B cell (primary cell): ENCODE data around the gene TSPAN31. TPM values are rescaled to one million over a fixed set of nuclear protein-coding genes. Genes with fewer than 3 reads are reported as not detected.
"Not testable (repeated sequence)": the region's sequence is repeated elsewhere in the genome, so short reads cannot be mapped to it uniquely, and the experiment has no call there.

Source experiments
- ATAC-seq: fragments of 200-7000 bp; cut with Tn5 transposase; one replicate; pipeline ENCODE4 v1.10.0; 2021; ENCODE audit warnings: low read depth, mild to moderate bottlenecking, moderate number of reproducible peaks, moderate library complexity
- CTCF ChIA-PET: fragments of 350-600 bp; sonication (Branson Sonifier 250); formaldehyde crosslinking; loops from one replicate; lab custom pipeline; 2021; ENCODE audit warnings: antibody characterized with exemption, inconsistent platforms; lab: Charles Lee
- POLR2A ChIA-PET: fragments of 350-600 bp; sonication (Branson Sonifier 250); formaldehyde crosslinking; loops from one replicate; lab custom pipeline; 2021; ENCODE audit warnings: antibody characterized with exemption; lab: Charles Lee
- DNase-seq: peaks from one replicate; pipeline ENCODE4 v3.0.0; 2013
- H2AFZ ChIP-seq: 2 replicates; pipeline ENCODE4 v1.6.1; 2012; ENCODE audit warnings: mild to moderate bottlenecking, low read depth, low read length; ENCODE audit not compliant: insufficient read depth, poor library complexity, severe bottlenecking
- H3K27ac ChIP-seq, 2 donors: 1 replicate in 1 of 2; 2 replicates in 1 of 2; pipeline ENCODE4 v1.5.1; 2012 to 2013; ENCODE audit warnings: low read length in 2 of 2, mild to moderate bottlenecking in 2 of 2, moderate library complexity in 1 of 2
- H3K27me3 ChIP-seq, 4 experiments: fragments of 200-600 bp in 1 of 4; sonication (generic) in 1 of 4; replicated peaks in 1 of 4; 1 replicate in 2 of 4; 2 replicates in 2 of 4; pipeline versions ENCODE4 v1.6.1 to v1.7.0; 2013 to 2016; ENCODE audit warnings: low read length in 3 of 4, mild to moderate bottlenecking in 2 of 4, mixed read lengths in 1 of 4, moderate library complexity in 1 of 4; ENCODE audit not compliant: insufficient read depth in 4 of 4, control insufficient read depth in 3 of 4; ENCODE audit errors: control extremely low read depth in 1 of 4
- H3K36me3 ChIP-seq, 2 experiments: replicated peaks in 1 of 2; 1 replicate in 1 of 2; 2 replicates in 1 of 2; pipeline versions ENCODE4 v1.6.1 to v1.7.1; 2013; ENCODE audit warnings: low read length in 1 of 2; ENCODE audit not compliant: insufficient read depth in 2 of 2, control insufficient read depth in 1 of 2; ENCODE audit errors: control extremely low read depth in 1 of 2, extremely low read depth in 1 of 2
- H3K4me1 ChIP-seq, 2 donors: fragments of 200-600 bp in 1 of 2; sonication (generic) in 1 of 2; 1 replicate in 1 of 2; 2 replicates in 1 of 2; pipeline versions ENCODE4 v1.5.1 to v1.6.1; 2013 to 2017; ENCODE audit warnings: low read length in 2 of 2; ENCODE audit not compliant: control insufficient read depth in 2 of 2, insufficient read depth in 2 of 2
- H3K4me2 ChIP-seq: replicated peaks from 2 replicates; pipeline ENCODE3; 2012; ENCODE audit warnings: mild to moderate bottlenecking, low read depth, low read length; ENCODE audit not compliant: poor library complexity, severe bottlenecking
- H3K4me3 ChIP-seq, 5 experiments: fragments of 200-600 bp in 1 of 5; sonication (generic) in 1 of 5; 1 replicate in 3 of 5; 2 replicates in 2 of 5; pipeline versions ENCODE4 v1.5.1 to v1.7.0; 2011 to 2016; ENCODE audit warnings: low read length in 4 of 5, mild to moderate bottlenecking in 4 of 5, low read depth in 2 of 5, control low read depth in 1 of 5, moderate library complexity in 1 of 5; ENCODE audit not compliant: insufficient read depth in 1 of 5; ENCODE audit errors: control extremely low read depth in 1 of 5, extremely low read depth in 1 of 5
- H3K79me2 ChIP-seq: fragments of 200-600 bp; sonication (generic); one replicate; pipeline ENCODE4 v1.6.0; 2016; ENCODE audit warnings: low read length; ENCODE audit not compliant: control insufficient read depth, insufficient read depth
- H3K9ac ChIP-seq: fragments of 200-600 bp; sonication (generic); 2 replicates; pipeline ENCODE4 v1.6.1; 2017; ENCODE audit warnings: mild to moderate bottlenecking, low read length, moderate library complexity
- H3K9me3 ChIP-seq, 3 donors: one replicate each; pipeline versions ENCODE4 v1.6.1 to v1.7.1; 2013; ENCODE audit warnings: low read length in 2 of 3; ENCODE audit not compliant: control insufficient read depth in 2 of 3, insufficient read depth in 1 of 3; ENCODE audit errors: control extremely low read depth in 1 of 3
- H4K20me1 ChIP-seq: 2 replicates; pipeline ENCODE4 v1.6.0; 2012; ENCODE audit warnings: mild to moderate bottlenecking, low read length; ENCODE audit not compliant: insufficient read depth, control insufficient read depth, poor library complexity, severe bottlenecking
- H3K27ac Mint-ChIP-seq: one replicate; pipeline ENCODE4 v1.8.0; 2021; ENCODE audit warnings: mixed read lengths
- H3K27me3 Mint-ChIP-seq: one replicate; pipeline ENCODE4 v1.8.0; 2021; ENCODE audit warnings: mixed read lengths
- H3K4me1 Mint-ChIP-seq: one replicate; pipeline ENCODE4 v1.8.0; 2021; ENCODE audit warnings: mixed read lengths
- H3K4me3 Mint-ChIP-seq: one replicate; pipeline ENCODE4 v1.8.0; 2021; ENCODE audit warnings: mixed read lengths
- H3K9me3 Mint-ChIP-seq: one replicate; pipeline ENCODE4 v1.8.0; 2022; ENCODE audit warnings: mixed read lengths; ENCODE audit not compliant: insufficient read depth
- CTCF ChIP-seq: fragments of 200-600 bp; IDR thresholded peaks from one replicate; pipeline ENCODE4 v1.8.0; 2022; ENCODE audit warnings: antibody characterized with exemption, mild to moderate bottlenecking
- EZH2 ChIP-seq: IDR thresholded peaks from 2 replicates; pipeline ENCODE4 v1.6.1; 2012; ENCODE audit warnings: borderline replicate concordance, low read depth, mild to moderate bottlenecking, moderate library complexity, low read length; ENCODE audit not compliant: insufficient read depth, poor library complexity, severe bottlenecking
- WGBS: methylation state at CpG from one replicate; pipeline ENCODE4 v1.1.5; 2013; ENCODE audit warnings: missing lambda C conversion rate; ENCODE audit not compliant: insufficient coverage; 5-methylcytosine and 5-hydroxymethylcytosine counted together
- intact Hi-C: fragments of 100-400 bp; cut with micrococcal nuclease; formaldehyde crosslinking; loops from one replicate; pipeline ENCODE4 v1.10.0; 2022
- polyA plus RNA-seq: library from polyadenylated mRNA; depleted of rRNA; stranded (reverse); fragments of >200 nt; gene quantifications from 2 replicates; pipeline ENCODE4 v1.2.3, GENCODE V29; 2012
- total RNA-seq, 2 donors: library from RNA; stranded (reverse); fragments of 120-200 nt in 1 of 2; gene quantifications; 1 replicate in 1 of 2; 2 replicates in 1 of 2; pipeline versions ENCODE4 v1.2.3 to v1.2.4, GENCODE V29; 2013 to 2022

TSPAN31 gene
- total and polyA plus RNA-seq, 2 donors (not counting 1 experiment from before 2014, with no cell fraction given) = 24.0 to 29.6 TPM

DNA sequence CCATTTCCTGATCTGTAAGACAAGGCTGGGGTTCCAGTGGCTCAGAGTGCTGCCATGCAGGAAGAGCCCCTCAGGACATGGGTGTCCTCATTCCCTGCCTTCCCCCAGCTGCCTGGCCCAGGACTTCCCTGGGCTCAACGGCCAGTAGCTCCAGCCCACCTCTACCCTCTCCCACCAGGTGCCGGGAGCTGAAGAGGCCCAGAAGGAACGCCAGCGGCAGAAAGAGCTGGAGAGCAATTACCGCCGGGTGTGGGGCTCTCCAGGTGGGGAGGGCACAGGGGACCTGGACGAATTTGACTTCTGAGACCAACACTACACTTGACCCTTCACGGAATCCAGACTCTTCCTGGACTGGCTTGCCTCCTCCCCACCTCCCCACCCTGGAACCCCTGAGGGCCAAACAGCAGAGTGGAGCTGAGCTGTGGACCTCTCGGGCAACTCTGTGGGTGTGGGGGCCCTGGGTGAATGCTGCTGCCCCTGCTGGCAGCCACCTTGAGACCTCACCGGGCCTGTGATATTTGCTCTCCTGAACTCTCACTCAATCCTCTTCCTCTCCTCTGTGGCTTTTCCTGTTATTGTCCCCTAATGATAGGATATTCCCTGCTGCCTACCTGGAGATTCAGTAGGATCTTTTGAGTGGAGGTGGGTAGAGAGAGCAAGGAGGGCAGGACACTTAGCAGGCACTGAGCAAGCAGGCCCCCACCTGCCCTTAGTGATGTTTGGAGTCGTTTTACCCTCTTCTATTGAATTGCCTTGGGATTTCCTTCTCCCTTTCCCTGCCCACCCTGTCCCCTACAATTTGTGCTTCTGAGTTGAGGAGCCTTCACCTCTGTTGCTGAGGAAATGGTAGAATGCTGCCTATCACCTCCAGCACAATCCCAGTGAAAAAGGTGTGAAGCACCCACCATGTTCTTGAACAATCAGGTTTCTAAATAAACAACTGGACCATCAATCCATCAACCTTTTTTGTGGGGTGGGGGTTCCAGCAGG lies 23.9 kb upstream of the TSPAN31 start:
- WGBS = 98% methylated on average over 8 of the region's 11 CpGs
- no peak overlapping the region for H2AFZ ChIP-seq
- no peak overlapping the region for H3K9ac ChIP-seq
- peaks cover 27% of the 10 kb centered on the region for H4K20me1 ChIP-seq
- TF ChIP-seq CTCF (no peak), EZH2 (no peak)
- no peak for ATAC-seq
- ChIA-PET POLR2A (interaction anchor here (0.6 kb wide), 1 partner anchor 21 kb away, joined by 3 read pairs; no protein-coding TSS in a partner anchor), CTCF (no interaction called here)
- H3K79me2 ChIP-seq = peaks cover under 1% of the 10 kb centered on the region
- intact Hi-C loops = no loop called here
- no peaks in the 10 kb centered on the region for H3K27me3 Mint-ChIP-seq
- H3K27ac Mint-ChIP-seq = no peak overlapping the region
- peaks cover 18% of the 10 kb centered on the region for H3K4me1 Mint-ChIP-seq
- H3K9me3 Mint-ChIP-seq = no peaks in the 10 kb centered on the region
- H3K4me3 Mint-ChIP-seq = no peak overlapping the region
- no peak overlapping the region for H3K4me2 ChIP-seq
- H3K4me3 ChIP-seq = no peak overlapping the region
- H3K9me3 ChIP-seq = no peaks in the 10 kb centered on the region
- H3K36me3 ChIP-seq = peaks cover 2 to 58% of the 10 kb centered on the region in 2 experiments
- H3K27me3 ChIP-seq = no peaks in the 10 kb centered on the region
- H3K4me1 ChIP-seq = peaks cover 15 to 20% of the 10 kb centered on the region in 2 donors
- no peak overlapping the region for H3K27ac ChIP-seq
- no peak for DNase-seq

DNA sequence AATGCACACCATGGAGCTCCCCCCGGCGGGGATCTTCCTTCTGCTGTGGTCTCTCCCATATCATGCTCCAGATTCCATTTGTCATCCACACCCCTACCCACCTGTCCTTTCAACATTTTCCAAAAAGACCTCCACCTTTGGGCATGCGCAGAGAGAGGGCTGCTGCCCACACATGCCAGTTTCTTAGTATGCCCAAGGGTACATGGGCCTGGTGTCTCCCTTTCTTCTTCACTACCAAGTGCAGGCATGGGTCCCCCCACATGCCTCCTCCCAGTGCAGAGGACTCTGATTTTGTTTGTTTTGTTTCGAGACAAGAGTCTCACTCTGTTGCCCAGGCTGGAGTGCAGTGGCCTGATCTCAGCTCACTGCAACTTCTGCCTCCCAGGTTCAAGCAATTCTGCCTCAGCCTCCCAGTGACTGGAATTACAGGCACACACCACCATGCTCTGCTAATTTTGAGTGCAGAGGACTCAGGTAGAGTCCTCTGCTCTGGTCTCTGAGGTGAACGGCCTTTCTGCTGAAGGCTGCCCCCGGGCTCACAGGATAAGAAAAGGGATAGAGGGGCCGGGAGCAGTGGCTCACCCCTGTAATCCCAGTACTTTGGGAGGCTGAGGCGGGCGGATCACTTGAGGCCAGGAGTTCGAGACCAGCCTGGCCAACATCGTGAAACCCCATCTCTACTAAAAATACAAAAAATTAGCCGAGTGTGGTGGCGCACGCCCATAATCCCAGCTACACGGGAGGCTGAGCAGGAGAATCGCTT lies 22.8 kb upstream of the TSPAN31 start:
- H3K36me3 ChIP-seq = peaks cover 1 to 55% of the 10 kb centered on the region in 2 experiments
- H3K4me3 ChIP-seq, H3K27me3 ChIP-seq, intact Hi-C loops, ATAC-seq, DNase-seq, H3K4me2 ChIP-seq, H3K79me2 ChIP-seq, H3K9ac ChIP-seq, H3K4me3 Mint-ChIP-seq, H3K27me3 Mint-ChIP-seq, H3K27ac ChIP-seq, CTCF ChIA-PET, H2AFZ ChIP-seq, POLR2A ChIA-PET, H3K9me3 ChIP-seq, H3K27ac Mint-ChIP-seq, H3K9me3 Mint-ChIP-seq: not testable (repeated sequence)
- 96% methylated on average over 10 of the region's 16 CpGs for WGBS
- H3K4me1 Mint-ChIP-seq = peaks cover 15% of the 10 kb centered on the region
- peaks cover 8 to 16% of the 10 kb centered on the region in 2 donors for H3K4me1 ChIP-seq
- H4K20me1 ChIP-seq = peaks cover 20% of the 10 kb centered on the region
